HepG2 (cell line): ENCODE measurements around the gene TLR9. TPM values are rescaled to one million over a fixed set of nuclear protein-coding genes. Genes with fewer than 3 reads are reported as not detected.
A peak's percentile ranks its signal among the peaks of the same experiment; 100 is the strongest.

ENCODE experiments used
- ATAC-seq: fragments of 200-7000 bp; cut with Tn5 transposase; 3 replicates; pipeline ENCODE4 v1.9.1; 2020; ENCODE audit warnings: mild to moderate bottlenecking, moderate library complexity
- BruUV-seq: library from RNA; stranded (reverse); fragments of 400-500 nt; replicated peaks from 2 replicates; lab custom pipeline; 2021; lab: Mats Ljungman, UMichigan
- CTCF ChIA-PET: fragments of 300-600 bp; formaldehyde crosslinking; extraction: SDS; loops from one replicate; lab custom pipeline; 2021; ENCODE audit warnings: low total read pairs, inconsistent platforms, low intra/inter-chr PET ratio; lab: Yijun Ruan, JAX
- POLR2A ChIA-PET: fragments of 350-600 bp; sonication (Branson Sonifier 250); formaldehyde crosslinking; loops from one replicate; lab custom pipeline; 2020; ENCODE audit warnings: antibody characterized with exemption, inconsistent platforms; lab: Yijun Ruan, JAX
- DNase-seq: peaks from one replicate; pipeline ENCODE4 v3.0.0-alpha.2; 2015; ENCODE audit warnings: low spot score
- FAIRE-seq: peaks from 3 replicates; lab custom pipeline; 2011; peaks lifted over from hg19 to GRCh38; lab: Jason Lieb, UNC
- H2AFZ ChIP-seq: one replicate; pipeline ENCODE4 v1.6.1; 2011; ENCODE audit warnings: low read length, inconsistent platforms
- H3K27ac ChIP-seq: fragments of 300-600 bp; 3 replicates; pipeline ENCODE4 v1.8.0; 2011; ENCODE audit warnings: mixed run types, mild to moderate bottlenecking, mixed read lengths, low read length, inconsistent platforms; ENCODE audit not compliant: insufficient read depth; ENCODE audit errors: extremely low read length
- H3K27me3 ChIP-seq, 2 experiments: fragments of 200-600 bp in 1 of 2; 2 replicates in 1 of 2; 3 replicates in 1 of 2; pipeline versions ENCODE4 v1.6.0 to v1.8.0; 2011; ENCODE audit warnings: low read length in 2 of 2, mild to moderate bottlenecking in 2 of 2, moderate library complexity in 2 of 2, inconsistent platforms in 1 of 2; ENCODE audit not compliant: insufficient read depth in 2 of 2, control insufficient read depth in 1 of 2
- H3K36me3 ChIP-seq, 2 experiments: fragments of 200-600 bp in 1 of 2; replicated peaks in 1 of 2; 2 replicates in 1 of 2; 3 replicates in 1 of 2; pipeline versions ENCODE4 v1.5.1 to v1.8.0; 2011; ENCODE audit warnings: low read length in 2 of 2, inconsistent platforms in 1 of 2; ENCODE audit not compliant: insufficient read depth in 2 of 2, control insufficient read depth in 1 of 2
- H3K4me1 ChIP-seq: 2 replicates; pipeline ENCODE4 v1.5.1; 2012; ENCODE audit warnings: low read length, inconsistent platforms; ENCODE audit not compliant: insufficient read depth
- H3K4me2 ChIP-seq: 2 replicates; pipeline ENCODE4 v1.6.0; 2011; ENCODE audit warnings: low read depth, low read length, inconsistent platforms
- H3K4me3 ChIP-seq, 3 experiments: fragments of 200-600 bp in 1 of 3; sonication (generic), shearing (Covaris generic) in 1 of 3; replicated peaks in 1 of 3; 2 replicates each; pipeline ENCODE4 v1.5.1; 2011 to 2016; ENCODE audit warnings: low read length in 3 of 3, inconsistent platforms in 2 of 3, low read depth in 2 of 3, mild to moderate bottlenecking in 2 of 3, control low read depth in 1 of 3, mixed read lengths in 1 of 3; ENCODE audit not compliant: insufficient read depth in 1 of 3
- H3K79me2 ChIP-seq: one replicate; pipeline ENCODE4 v1.6.1; 2011; ENCODE audit warnings: low read length, inconsistent platforms; ENCODE audit not compliant: insufficient read depth
- H3K9ac ChIP-seq: 2 replicates; pipeline ENCODE4 v1.6.0; 2011; ENCODE audit warnings: mild to moderate bottlenecking, low read depth, low read length, inconsistent platforms; ENCODE audit not compliant: insufficient read depth
- H3K9me3 ChIP-seq: 2 replicates; pipeline ENCODE4 v1.5.1; 2012; ENCODE audit warnings: mild to moderate bottlenecking, low read length
- H4K20me1 ChIP-seq: 2 replicates; pipeline ENCODE4 v1.6.0; 2011; ENCODE audit warnings: inconsistent platforms, mild to moderate bottlenecking, low read length, moderate library complexity; ENCODE audit not compliant: insufficient read depth
- HIVEP1 ChIP-seq: sonication (generic); formaldehyde crosslinking; IDR thresholded peaks from 2 replicates; pipeline ENCODE4 v1.4.0; 2020; ENCODE audit warnings: mild to moderate bottlenecking, missing genetic modification reagents
- NFIB ChIP-seq: sonication (generic); formaldehyde crosslinking; IDR thresholded peaks from 2 replicates; pipeline ENCODE4 v1.9.0; 2021; ENCODE audit warnings: missing genetic modification reagents, mild to moderate bottlenecking, borderline replicate concordance
- ZNF143 ChIP-seq: sonication (generic); formaldehyde crosslinking; IDR thresholded peaks from 2 replicates; pipeline ENCODE4 v1.4.0; 2020; ENCODE audit warnings: missing genetic modification reagents
- ZNF503 ChIP-seq: sonication (generic); formaldehyde crosslinking; IDR thresholded peaks from 2 replicates; pipeline ENCODE4 v1.4.0; 2020; ENCODE audit warnings: missing genetic modification reagents
- ZNF513 ChIP-seq: sonication (generic); formaldehyde crosslinking; conservative IDR thresholded peaks from 2 replicates; pipeline ENCODE4 v1.5.0; 2020; ENCODE audit warnings: missing genetic modification reagents
- WGBS: methylation state at CpG from one replicate; pipeline ENCODE4 v1.1.6; 2017; ENCODE audit warnings: low lambda C conversion rate; 5-methylcytosine and 5-hydroxymethylcytosine counted together
- in situ Hi-C: cut with HindIII; loops from 2 replicates; pipeline ENCODE4 v1.10.0; 2017; ENCODE audit warnings: low pct_unique_long_range_greater_than_20kb; ENCODE audit not compliant: extremely low pct_ligation_motif_present
- intact Hi-C: fragments of 100-400 bp; cut with micrococcal nuclease; formaldehyde crosslinking; loops from one replicate; pipeline ENCODE4 v1.10.0; 2022; ENCODE audit not compliant: unreplicated experiment
- polyA plus RNA-seq, 8 experiments: library from polyadenylated mRNA; depleted of rRNA in 3 of 8; stranded (reverse) in 7 of 8; unstranded in 1 of 8; fragments of >200 nt; fragmentation: Illumina TruSeq in 4 of 8; extraction: Trizol in 4 of 8; gene quantifications; 2 replicates each; pipeline versions ENCODE4 v1.2.1 to v1.2.3, GENCODE V29; 2011 to 2016; ENCODE audit warnings: low read depth in 4 of 8, missing spikeins in 1 of 8, mixed read lengths in 1 of 8; ENCODE audit not compliant: insufficient read depth in 1 of 8
- total RNA-seq, 5 experiments: library from RNA; depleted of rRNA; stranded (reverse); fragments of >200 nt; fragmentation: Illumina TruSeq; extraction: Trizol; gene quantifications; 2 replicates each; pipeline ENCODE4 v1.2.3, GENCODE V29; 2016; ENCODE audit warnings: low read depth in 1 of 5
- TF ChIP-seq, protein P1 (sequence below): fragments of 450-650 bp; IDR thresholded peaks from 2 replicates; pipeline ENCODE4 v1.6.1; 2016

Gene TLR9
- total and polyA plus RNA-seq, 2 of the 13 experiments (the other 11 are each of a cell fraction or from before 2014, with no cell fraction given) = not detected

DNA sequence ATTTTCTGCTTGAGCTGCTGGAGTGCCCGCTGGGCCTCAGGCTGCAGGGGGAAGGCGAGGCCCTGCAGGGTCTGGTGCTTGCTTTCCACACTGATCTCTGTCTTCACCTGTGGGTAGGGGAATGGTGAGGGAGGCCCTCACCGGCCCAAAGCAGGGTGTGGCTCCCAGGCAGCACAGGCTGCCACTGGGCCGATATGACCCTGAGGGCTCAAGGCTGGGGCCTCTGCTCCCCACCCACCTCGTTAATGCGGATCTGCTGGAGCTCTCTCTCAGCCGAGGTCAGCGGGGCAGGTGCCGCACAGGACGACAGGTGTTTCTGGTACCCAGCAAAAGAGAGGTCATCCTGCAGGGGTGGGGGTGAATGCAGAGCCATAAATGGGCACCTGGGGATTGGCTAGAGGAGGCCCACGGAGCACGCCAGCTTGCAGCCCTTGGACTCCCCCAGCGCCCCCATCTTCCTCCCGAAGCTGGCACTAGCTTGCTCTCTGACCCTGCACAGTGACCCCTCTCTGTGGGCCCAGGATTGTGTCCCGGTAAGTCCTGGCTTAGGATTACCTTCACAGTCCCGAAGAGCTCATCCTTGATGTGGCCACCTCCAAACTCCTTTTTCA lies 5.5 kb upstream of the TLR9 start:
- H2AFZ ChIP-seq = no peak overlapping the region
- no peak overlapping the region for H3K27ac ChIP-seq
- peaks cover 5% of the 10 kb centered on the region for H3K79me2 ChIP-seq
- no peak overlapping the region for H3K9ac ChIP-seq
- CTCF ChIA-PET = interaction anchor here (1.1 kb wide), 2 partner anchors 108 to 154 kb away, joined by 3 to 10 read pairs; no protein-coding TSS in a partner anchor
- peaks cover 14% of the 10 kb centered on the region for H4K20me1 ChIP-seq
- DNase-seq = no peak
- TF ChIP-seq NFIB (CRISPR knock-in tag) = 0 out of 2 replicates have a peak, but pooled peaks have one; percentile 14
- TF ChIP-seq HIVEP1 = 0 out of 2 replicates have a peak, but pooled peaks have one; percentile 3
- no peak for TF ChIP-seq ZNF503 (CRISPR knock-in tag)
- TF ChIP-seq, all 625 proteins: peak for 2
- Histone ChIP-seq H3K4me2 (no peak overlapping the region), H3K9me3 (no peaks in the 10 kb centered on the region), H3K36me3 (peaks cover 21 to 50% of the 10 kb centered on the region in 2 experiments), H3K4me3 (no peak overlapping the region), H3K27me3 (no peaks in the 10 kb centered on the region), H3K4me1 (peaks cover 15% of the 10 kb centered on the region)
- FAIRE-seq (no peak), ATAC-seq (no peak)
- POLR2A ChIA-PET = interaction anchor here (0.5 to 2.2 kb wide), 3 partner anchors 47 to 223 kb away, joined by 3 to 7 read pairs (median 7); partner anchors contain the start of gene WDR82
- in situ Hi-C loops (no loop called here), intact Hi-C loops (no loop called here)
- WGBS = 93% methylated on average over 6 of the region's 16 CpGs
- BruUV-seq = no TSS peak

DNA sequence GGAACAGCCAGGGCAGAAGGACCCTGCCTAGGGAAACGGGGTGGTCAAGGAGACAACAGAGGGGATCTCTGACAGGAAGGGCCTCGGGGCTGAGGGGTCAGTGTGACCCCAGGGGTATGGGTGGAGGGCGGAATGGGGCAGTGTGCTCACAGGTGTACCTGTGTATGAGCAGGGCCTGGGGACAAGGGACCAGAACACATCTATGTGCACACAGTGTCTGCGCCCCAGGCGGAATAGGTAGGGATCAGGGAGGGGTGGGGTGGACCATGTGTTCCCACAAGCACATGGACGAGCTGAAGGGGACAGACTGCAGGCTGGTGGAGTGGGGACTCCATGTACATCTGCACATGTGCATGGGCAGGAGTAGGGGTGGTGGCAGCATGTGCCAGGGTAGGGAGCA lies 5.0 kb upstream of the TLR9 start:
- H3K4me1 ChIP-seq = peaks cover 15% of the 10 kb centered on the region
- POLR2A ChIA-PET = interaction anchor here (1.1 kb wide), 1 partner anchor 48 kb away, joined by 7 read pairs; the partner anchor contains the start of gene WDR82
- TF ChIP-seq, protein P1, sequence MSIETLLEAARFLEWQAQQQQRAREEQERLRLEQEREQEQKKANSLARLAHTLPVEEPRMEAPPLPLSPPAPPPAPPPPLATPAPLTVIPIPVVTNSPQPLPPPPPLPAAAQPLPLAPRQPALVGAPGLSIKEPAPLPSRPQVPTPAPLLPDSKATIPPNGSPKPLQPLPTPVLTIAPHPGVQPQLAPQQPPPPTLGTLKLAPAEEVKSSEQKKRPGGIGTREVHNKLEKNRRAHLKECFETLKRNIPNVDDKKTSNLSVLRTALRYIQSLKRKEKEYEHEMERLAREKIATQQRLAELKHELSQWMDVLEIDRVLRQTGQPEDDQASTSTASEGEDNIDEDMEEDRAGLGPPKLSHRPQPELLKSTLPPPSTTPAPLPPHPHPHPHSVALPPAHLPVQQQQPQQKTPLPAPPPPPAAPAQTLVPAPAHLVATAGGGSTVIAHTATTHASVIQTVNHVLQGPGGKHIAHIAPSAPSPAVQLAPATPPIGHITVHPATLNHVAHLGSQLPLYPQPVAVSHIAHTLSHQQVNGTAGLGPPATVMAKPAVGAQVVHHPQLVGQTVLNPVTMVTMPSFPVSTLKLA = peak; percentile 53
- TF ChIP-seq ZNF513 (CRISPR knock-in tag) (no peak), ZNF143 (CRISPR knock-in tag) (no peak)
- TF ChIP-seq, all 625 proteins: peak for 1
- H3K9ac ChIP-seq = no peak overlapping the region
- H3K9me3 ChIP-seq = no peaks in the 10 kb centered on the region
- ATAC-seq (no peak), DNase-seq (no peak), FAIRE-seq (no peak)
- no peak overlapping the region for H3K4me3 ChIP-seq
- BruUV-seq = no TSS peak
- H3K27ac ChIP-seq = no peak overlapping the region
- WGBS = 100% methylated on average over 6 of the region's 6 CpGs
- in situ Hi-C loops (no loop called here), intact Hi-C loops (no loop called here)
- H3K79me2 ChIP-seq = peaks cover 2% of the 10 kb centered on the region
- no peak overlapping the region for H2AFZ ChIP-seq
- CTCF ChIA-PET = interaction anchor here (1.1 kb wide), 1 partner anchor 109 kb away, joined by 10 read pairs; no protein-coding TSS in a partner anchor
- no peaks in the 10 kb centered on the region for H3K27me3 ChIP-seq
- peaks cover 14% of the 10 kb centered on the region for H4K20me1 ChIP-seq
- H3K4me2 ChIP-seq = no peak overlapping the region
- peaks cover 21 to 50% of the 10 kb centered on the region in 2 experiments for H3K36me3 ChIP-seq
